ENCODE data around the gene PLEKHM3. TPM values are rescaled to one million over a fixed set of nuclear protein-coding genes. Genes with fewer than 3 reads are reported as not detected.
A peak's percentile ranks its signal among the peaks of the same experiment; 100 is the strongest.

PLEKHM3 gene
- total and polyA plus RNA-seq, 2 of the 13 experiments (the other 11 are each of a cell fraction or from before 2014, with no cell fraction given) = 4.5 to 4.7 TPM

DNA sequence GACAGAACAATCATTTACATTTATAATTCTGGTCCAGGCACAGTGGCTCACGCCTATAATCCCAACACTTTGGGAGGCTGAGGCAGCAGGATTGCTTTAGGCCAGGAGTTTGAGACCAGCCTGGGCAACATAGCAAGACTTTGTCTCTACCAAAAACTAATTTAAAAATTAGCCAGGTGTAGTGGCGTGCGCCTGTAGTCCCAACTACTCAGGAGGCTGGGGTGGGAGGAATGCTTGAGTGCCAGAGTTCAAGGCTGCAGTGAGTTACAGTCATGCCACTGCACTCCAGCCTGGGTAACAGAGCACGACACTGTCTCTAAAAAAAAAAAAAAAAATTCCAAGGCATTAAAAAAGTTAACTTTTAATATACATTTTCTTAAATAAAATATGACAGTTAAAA, 88.1 kb downstream of the PLEKHM3 start (continued):
- TF ChIP-seq, protein P1, sequence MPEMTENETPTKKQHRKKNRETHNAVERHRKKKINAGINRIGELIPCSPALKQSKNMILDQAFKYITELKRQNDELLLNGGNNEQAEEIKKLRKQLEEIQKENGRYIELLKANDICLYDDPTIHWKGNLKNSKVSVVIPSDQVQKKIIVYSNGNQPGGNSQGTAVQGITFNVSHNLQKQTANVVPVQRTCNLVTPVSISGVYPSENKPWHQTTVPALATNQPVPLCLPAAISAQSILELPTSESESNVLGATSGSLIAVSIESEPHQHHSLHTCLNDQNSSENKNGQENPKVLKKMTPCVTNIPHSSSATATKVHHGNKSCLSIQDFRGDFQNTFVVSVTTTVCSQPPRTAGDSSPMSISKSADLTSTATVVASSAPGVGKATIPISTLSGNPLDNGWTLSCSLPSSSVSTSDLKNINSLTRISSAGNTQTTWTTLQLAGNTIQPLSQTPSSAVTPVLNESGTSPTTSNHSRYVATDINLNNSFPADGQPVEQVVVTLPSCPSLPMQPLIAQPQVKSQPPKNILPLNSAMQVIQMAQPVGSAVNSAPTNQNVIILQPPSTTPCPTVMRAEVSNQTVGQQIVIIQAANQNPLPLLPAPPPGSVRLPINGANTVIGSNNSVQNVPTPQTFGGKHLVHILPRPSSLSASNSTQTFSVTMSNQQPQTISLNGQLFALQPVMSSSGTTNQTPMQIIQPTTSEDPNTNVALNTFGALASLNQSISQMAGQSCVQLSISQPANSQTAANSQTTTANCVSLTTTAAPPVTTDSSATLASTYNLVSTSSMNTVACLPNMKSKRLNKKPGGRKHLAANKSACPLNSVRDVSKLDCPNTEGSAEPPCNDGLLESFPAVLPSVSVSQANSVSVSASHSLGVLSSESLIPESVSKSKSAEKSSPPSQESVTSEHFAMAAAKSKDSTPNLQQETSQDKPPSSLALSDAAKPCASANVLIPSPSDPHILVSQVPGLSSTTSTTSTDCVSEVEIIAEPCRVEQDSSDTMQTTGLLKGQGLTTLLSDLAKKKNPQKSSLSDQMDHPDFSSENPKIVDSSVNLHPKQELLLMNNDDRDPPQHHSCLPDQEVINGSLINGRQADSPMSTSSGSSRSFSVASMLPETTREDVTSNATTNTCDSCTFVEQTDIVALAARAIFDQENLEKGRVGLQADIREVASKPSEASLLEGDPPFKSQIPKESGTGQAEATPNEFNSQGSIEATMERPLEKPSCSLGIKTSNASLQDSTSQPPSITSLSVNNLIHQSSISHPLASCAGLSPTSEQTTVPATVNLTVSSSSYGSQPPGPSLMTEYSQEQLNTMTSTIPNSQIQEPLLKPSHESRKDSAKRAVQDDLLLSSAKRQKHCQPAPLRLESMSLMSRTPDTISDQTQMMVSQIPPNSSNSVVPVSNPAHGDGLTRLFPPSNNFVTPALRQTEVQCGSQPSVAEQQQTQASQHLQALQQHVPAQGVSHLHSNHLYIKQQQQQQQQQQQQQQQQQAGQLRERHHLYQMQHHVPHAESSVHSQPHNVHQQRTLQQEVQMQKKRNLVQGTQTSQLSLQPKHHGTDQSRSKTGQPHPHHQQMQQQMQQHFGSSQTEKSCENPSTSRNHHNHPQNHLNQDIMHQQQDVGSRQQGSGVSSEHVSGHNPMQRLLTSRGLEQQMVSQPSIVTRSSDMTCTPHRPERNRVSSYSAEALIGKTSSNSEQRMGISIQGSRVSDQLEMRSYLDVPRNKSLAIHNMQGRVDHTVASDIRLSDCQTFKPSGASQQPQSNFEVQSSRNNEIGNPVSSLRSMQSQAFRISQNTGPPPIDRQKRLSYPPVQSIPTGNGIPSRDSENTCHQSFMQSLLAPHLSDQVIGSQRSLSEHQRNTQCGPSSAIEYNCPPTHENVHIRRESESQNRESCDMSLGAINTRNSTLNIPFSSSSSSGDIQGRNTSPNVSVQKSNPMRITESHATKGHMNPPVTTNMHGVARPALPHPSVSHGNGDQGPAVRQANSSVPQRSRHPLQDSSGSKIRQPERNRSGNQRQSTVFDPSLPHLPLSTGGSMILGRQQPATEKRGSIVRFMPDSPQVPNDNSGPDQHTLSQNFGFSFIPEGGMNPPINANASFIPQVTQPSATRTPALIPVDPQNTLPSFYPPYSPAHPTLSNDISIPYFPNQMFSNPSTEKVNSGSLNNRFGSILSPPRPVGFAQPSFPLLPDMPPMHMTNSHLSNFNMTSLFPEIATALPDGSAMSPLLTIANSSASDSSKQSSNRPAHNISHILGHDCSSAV (CRISPR knock-in tag; IDR thresholded peaks at IDR 0.05; ENCODE audit: borderline replicate concordance) = no peak
- no peak for TF ChIP-seq AGO1 (IDR thresholded peaks at IDR 0.05; ENCODE audit: low read depth, low read length, poor library complexity, severe bottlenecking)

GRCh38 chr2:207936380-207936779, 88.9 kb downstream of the PLEKHM3 start:
- FAIRE-seq (no peak), DNase-seq (ENCODE audit: low spot score) (peak; percentile 33), ATAC-seq (peak; percentile 61)
- Histone ChIP-seq H3K9me3 (ENCODE audit: low read length) (no peaks in the 10 kb centered on the region), H4K20me1 (ENCODE audit: insufficient read depth, low read length) (no peaks in the 10 kb centered on the region), H3K4me3 (replicated peaks in 1 of 3; ENCODE audit: insufficient read depth in 1 of 3, low read depth in 2 of 3, low read length in 3 of 3) (peak overlapping the region in 2 of 3 experiments; percentile 7 to 16; a peak in 1 of 6 replicates), H3K4me1 (ENCODE audit: insufficient read depth, low read length) (peaks cover 66% of the 10 kb centered on the region), H3K4me2 (ENCODE audit: low read depth, low read length) (peak overlapping the region; percentile 58), H3K9ac (ENCODE audit: insufficient read depth, low read depth, low read length) (peak overlapping the region; percentile 60), H3K36me3 (replicated peaks in 1 of 2; ENCODE audit: control insufficient read depth in 1 of 2, insufficient read depth in 2 of 2, low read length in 2 of 2) (no peaks in the 10 kb centered on the region), H3K79me2 (ENCODE audit: insufficient read depth, low read length) (no peaks in the 10 kb centered on the region), H2AFZ (ENCODE audit: low read length) (no peak overlapping the region), H3K27me3 (ENCODE audit: control insufficient read depth in 1 of 2, insufficient read depth in 2 of 2, low read length in 2 of 2) (no peaks in the 10 kb centered on the region), H3K27ac (ENCODE audit: extremely low read length, insufficient read depth, low read length) (peak overlapping the region; percentile 86)
- intact Hi-C loops (cut with micrococcal nuclease; ENCODE audit: unreplicated experiment) = loop anchor here (1.0 to 5.0 kb wide), 6 partner anchors 34 to 167 kb away; partner anchors contain the start of gene FZD5
- in situ Hi-C loops (cut with HindIII; ENCODE audit: extremely low pct_ligation_motif_present, low pct_unique_long_range_greater_than_20kb) = no loop called here
- 4% methylated on average over 1 of the region's 1 CpG for WGBS (ENCODE audit: low lambda C conversion rate)
- CTCF ChIA-PET (ENCODE audit: low intra/inter-chr PET ratio, low total read pairs) = no interaction called here
- POLR2A ChIA-PET = interaction anchor here (0.7 to 3.6 kb wide), 35 partner anchors 11 to 407 kb away, joined by 3 to 70 read pairs (median 6); partner anchors contain the start of genes CCNYL1, CREB1, FZD5 and PLEKHM3
- no TSS peak for BruUV-seq (replicated peaks)
- TF ChIP-seq ELK4 (CRISPR knock-in tag; IDR thresholded peaks at IDR 0.05; ENCODE audit: borderline replicate concordance) (no peak), HNF4A (CRISPR knock-in tag; IDR thresholded peaks at IDR 0.05) (no peak), RAD21 (CRISPR knock-in tag; IDR thresholded peaks at IDR 0.05) (peak; percentile 21), HIVEP1 (CRISPR knock-in tag; IDR thresholded peaks at IDR 0.05) (no peak), ZKSCAN8 (CRISPR knock-in tag; IDR thresholded peaks at IDR 0.05; ENCODE audit: borderline replicate concordance) (no peak), ZNF225 (CRISPR knock-in tag; IDR thresholded peaks at IDR 0.05) (no peak), ZNF724P (CRISPR knock-in tag; IDR thresholded peaks at IDR 0.05; ENCODE audit: borderline replicate concordance) (0 out of 2 replicates have a peak, but pooled peaks have one; percentile 31)
- TF ChIP-seq, protein P2, sequence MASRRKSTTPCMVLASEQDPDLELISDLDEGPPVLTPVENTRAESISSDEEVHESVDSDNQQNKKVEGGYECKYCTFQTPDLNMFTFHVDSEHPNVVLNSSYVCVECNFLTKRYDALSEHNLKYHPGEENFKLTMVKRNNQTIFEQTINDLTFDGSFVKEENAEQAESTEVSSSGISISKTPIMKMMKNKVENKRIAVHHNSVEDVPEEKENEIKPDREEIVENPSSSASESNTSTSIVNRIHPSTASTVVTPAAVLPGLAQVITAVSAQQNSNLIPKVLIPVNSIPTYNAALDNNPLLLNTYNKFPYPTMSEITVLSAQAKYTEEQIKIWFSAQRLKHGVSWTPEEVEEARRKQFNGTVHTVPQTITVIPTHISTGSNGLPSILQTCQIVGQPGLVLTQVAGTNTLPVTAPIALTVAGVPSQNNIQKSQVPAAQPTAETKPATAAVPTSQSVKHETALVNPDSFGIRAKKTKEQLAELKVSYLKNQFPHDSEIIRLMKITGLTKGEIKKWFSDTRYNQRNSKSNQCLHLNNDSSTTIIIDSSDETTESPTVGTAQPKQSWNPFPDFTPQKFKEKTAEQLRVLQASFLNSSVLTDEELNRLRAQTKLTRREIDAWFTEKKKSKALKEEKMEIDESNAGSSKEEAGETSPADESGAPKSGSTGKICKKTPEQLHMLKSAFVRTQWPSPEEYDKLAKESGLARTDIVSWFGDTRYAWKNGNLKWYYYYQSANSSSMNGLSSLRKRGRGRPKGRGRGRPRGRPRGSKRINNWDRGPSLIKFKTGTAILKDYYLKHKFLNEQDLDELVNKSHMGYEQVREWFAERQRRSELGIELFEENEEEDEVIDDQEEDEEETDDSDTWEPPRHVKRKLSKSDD (CRISPR knock-in tag; IDR thresholded peaks at IDR 0.05; ENCODE audit: low read depth) = 0 out of 2 replicates have a peak, but pooled peaks have one; percentile 4

Measured in HepG2 (cell line).